SU-DHL-6 (cell line): ENCODE measurements around the gene HOXA13.

Experiments
- EZH2phosphoT487 ChIP-seq: fragments of 200-600 bp; sonication (generic), shearing (Covaris generic); conservative IDR thresholded peaks from 2 replicates; pipeline ENCODE4 v1.6.1; 2018; ENCODE audit warnings: mild to moderate bottlenecking, antibody characterized with exemption, low read length, moderate library complexity, mixed read lengths
- TF ChIP-seq, protein P1 (sequence below): fragments of 200-600 bp; sonication (generic); IDR thresholded peaks from one replicate; pipeline ENCODE4 v1.5.1; 2017; ENCODE audit warnings: antibody characterized with exemption, mild to moderate bottlenecking, low read length, moderate library complexity; ENCODE audit not compliant: insufficient read depth, poor library complexity, severe bottlenecking

DNA sequence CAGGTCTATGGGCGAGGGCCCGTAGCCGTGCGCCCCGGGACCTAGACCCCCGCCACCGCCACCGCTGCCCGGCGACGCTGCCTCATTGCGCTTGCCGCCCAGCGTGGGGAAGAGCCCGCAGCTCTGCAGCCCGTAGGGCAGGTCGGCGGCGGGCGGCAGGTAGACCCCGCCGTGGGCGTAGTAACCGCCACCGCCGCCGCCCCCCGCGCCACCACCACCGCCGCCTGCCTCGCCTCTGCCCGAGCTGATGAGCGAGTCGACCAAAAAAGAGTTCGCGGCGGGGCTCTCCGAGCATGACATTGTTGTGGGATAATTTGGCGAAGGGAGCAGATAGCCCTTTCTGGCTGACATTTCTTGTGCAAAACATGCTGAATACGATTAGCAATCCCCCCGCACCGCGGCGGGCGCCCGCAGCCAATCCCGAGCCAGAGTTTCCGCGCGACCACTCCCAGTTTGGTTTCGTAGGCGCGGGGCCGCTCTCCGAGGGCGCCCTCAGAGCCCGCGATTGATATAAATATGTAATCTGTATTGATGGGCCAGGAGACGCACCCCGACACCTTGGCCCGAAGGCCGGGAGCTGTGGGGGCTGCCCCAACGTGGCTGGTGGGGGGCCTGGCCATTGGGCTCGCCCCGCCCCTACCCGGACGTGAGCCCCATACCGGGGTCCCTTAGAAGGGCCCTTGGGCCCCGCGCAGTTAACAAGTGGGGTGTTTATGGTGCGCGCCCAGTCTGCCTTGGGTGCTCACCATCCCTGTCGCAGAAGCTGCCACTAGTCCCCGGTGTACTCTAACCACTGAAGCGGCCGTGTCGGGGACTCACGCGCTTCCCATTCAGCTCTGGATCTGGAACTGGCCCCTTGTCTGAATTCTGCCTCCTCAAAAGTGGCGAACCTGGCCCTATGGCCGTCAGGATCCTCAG lies 25.7 kb downstream of the HOXA13 start, which contains the start of gene HOXA10:
- TF ChIP-seq, protein P1, sequence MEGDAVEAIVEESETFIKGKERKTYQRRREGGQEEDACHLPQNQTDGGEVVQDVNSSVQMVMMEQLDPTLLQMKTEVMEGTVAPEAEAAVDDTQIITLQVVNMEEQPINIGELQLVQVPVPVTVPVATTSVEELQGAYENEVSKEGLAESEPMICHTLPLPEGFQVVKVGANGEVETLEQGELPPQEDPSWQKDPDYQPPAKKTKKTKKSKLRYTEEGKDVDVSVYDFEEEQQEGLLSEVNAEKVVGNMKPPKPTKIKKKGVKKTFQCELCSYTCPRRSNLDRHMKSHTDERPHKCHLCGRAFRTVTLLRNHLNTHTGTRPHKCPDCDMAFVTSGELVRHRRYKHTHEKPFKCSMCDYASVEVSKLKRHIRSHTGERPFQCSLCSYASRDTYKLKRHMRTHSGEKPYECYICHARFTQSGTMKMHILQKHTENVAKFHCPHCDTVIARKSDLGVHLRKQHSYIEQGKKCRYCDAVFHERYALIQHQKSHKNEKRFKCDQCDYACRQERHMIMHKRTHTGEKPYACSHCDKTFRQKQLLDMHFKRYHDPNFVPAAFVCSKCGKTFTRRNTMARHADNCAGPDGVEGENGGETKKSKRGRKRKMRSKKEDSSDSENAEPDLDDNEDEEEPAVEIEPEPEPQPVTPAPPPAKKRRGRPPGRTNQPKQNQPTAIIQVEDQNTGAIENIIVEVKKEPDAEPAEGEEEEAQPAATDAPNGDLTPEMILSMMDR, result no peak
- no peak for TF ChIP-seq EZH2phosphoT487
